ENCODE results near the gene UBE2G1.

UBE2G1 gene

DNA sequence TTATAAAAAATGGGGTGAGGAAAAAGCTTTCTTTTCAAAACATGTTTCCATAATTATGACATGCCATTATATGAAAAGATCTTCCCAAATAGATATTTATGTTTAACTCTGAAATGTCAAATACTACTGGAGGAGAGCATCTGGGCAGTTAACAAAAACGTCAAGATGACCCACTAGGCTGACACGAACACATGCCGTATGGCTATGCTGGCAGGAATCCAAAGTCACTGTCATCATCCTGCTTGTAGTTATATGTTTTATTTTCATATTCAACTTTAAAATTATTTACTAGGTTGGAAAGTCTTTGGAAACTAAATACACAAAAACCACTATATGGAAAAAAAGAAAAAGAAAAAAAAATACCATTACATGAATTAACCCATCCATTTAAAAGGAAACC, 130.0 kb downstream of the UBE2G1 start:
- DNase-seq: no peak

DNA sequence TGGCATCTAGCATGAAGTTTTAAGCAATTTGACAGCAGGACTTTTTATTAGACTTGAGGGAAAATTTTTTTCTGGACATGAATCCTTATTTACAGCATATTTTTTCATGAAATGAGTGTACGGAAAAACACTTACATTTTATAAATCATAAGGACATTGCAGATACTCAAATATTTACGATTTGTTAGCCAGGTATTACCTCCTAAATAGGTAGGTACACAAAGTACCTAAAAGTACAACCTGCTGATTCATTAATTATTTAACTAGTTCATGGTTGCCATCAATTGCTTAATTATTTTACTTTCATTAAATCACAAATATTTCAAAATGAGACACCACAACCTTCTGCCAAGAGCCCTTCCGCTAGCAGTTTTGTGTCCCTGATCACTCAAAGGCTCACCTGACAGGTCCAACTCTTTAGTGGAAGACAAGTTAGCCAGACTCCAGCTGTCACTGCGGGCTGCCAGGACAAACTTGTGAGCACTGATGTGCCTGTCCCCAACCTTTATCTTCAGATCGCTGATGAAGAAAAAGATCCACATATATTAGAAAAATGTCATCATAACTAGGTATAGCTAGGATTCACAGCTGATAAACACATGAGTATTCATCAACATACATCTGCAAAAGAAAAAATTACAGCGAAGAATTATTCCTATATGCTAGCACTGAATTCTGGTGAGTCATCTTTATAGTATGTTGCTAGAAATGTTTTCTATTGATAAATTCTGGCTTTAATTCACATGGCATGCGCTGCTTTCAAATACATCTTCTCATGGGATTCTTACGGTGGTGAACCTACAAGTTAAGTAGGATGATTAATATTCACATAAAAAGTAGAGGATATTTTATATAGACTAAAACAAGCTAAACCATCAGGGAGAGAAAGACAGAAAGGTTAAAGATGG, 130.8 kb downstream of the UBE2G1 start:
- no peak for DNase-seq

DNA sequence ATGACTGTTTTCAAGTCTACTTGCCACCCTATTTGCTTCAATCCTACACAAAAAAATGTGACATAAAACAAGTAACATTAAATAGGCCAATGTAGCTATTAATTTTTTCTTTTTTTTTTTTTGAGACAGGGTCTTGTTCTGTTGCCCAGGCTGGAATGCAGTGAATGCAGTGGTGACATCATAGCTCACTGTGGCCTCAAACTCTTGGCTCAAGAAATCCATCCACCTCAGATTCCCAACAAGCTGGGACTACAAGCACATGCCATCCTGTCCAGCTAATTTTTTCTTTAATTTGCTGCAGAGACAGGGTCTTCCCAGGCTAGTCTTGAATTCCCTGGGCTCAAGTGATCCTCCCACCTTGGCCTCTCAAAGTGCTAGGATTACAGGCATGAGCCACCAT, 132.1 kb downstream of the UBE2G1 start:
- DNase-seq: no peak

DNA sequence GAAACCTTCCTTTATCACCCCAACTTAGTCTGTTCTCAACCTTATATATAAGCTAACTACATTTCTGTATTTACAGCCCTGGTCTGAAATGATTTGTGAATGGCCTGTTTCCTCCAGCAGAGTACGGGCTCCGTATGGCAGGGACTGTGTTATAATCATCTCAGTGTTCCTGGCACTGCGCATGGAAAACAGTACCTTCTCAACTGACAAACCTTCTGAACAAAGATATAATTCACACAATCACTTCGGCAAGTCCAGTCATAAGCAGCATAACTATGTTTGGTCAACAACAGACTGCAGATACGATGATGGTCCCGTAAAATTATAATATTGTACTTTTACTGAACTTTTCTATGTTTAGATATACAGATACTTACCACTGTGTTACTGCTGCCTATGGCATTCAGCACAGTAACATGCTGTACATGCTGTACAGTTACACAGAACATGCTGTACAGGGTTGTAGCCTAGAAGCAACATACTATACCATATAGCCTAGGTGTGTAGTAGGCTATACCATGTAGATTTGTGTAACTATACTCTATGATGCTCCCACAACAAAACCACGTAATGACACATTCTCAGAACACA, 132.7 kb downstream of the UBE2G1 start:
- DNase-seq: no peak

DNA sequence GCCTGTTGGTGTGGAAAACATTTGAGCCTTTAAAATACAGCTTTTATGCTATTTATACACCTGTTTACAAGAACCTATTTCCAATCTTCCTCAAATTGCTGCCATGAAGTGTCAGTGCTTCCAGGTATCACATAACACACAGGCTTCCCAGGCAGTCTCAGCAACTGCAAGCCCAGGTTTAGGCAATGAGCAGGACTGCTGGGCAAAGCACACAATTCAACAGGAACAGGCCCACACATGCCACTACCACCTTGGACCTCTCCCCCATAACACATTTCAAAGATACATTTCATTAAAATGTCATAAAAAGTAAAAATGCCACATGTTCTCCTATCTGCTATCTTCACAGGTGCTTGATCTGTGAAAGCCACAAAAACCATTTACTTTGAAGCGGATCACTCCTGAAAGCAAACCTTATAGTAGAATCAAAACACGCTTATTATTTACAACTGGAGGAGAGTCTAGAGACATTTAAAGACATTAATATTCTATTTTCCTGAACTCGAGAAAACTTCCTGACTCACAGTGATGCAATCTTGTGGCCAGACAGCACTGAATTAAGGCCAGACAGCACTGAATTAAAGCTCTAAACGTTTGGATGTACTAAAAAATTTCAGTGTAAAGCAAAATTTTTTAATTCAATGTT, 134.2 kb downstream of the UBE2G1 start:
- DNase-seq: no peak

DNA sequence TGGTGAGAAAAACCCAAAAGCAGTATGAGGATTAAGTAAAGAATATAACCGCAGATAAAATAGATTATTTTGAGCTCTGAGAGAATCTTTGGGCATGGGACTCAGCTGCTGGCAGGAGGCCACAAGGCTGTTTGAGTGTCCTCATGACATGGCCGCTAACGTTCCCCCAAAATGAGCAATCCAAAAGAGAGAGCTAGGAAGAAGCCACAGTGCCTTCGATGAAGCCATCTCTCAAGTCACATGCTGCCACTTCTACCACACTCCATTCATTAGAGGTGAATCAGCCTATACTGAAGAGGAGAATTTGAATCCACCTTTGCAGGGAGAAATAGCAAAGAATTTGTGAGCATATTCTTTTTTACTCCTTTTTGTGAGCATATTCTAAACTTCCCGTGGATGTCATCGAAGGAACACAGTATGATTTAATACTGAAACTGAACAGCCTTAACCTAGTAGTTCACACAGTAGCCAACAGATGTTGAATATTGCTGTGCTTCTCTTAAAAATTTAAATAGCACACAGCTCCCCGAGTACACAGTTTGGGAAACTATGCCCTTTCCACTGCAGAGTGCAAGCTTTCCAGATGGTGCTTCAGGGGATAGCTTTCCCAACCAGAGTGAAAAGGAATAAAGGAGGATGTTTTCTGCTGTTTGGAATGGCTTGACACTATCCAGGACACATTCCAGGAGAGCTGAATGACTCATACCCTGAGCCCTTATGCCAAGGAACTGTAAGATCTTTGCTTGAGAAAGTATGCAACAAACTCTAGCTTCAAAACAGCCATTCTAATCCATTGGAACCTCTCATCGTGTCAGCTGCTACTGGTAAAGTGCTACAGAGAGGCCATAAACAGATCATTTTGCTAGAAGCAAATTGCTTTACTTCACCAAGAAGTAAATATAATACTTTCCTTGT, 136.6 kb downstream of the UBE2G1 start:
- no peak for DNase-seq

DNA sequence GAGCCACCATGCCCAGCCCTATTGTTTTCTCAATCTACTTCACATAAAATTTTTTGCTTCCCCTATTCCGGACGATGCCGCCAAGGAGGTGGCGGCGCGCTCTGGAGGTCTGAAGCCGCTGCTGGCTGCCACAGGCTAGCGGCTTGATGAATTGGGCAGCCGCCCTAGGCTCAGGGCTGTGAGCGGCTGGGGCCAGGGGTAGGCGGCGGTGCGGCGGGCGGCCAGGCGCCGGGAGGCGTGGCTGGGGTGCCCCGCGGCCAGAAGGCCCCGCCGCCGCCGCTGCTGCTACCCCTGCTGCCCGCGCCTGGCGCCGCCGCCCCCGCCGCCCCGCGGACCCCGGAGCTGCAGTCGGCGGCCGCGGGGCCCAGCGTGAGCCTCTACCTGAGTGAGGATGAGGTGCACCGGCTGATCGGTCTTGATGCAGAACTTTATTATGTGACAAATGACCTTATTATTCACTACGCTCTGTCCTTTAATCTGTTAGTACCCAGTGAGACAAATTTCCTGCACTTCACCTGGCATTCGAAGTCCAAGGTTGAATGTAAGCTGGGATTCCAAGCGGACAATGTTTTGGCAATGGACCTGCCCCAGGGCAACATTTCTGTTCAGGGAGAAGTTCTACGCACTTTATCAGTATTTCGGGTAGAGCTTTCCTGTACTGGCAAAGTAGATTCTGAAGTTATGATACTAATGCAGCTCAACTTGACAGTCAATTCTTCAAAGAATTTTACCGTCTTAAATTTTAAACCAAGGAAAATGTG, 144.4 kb downstream of the UBE2G1 start:
- no peak for DNase-seq

DNA sequence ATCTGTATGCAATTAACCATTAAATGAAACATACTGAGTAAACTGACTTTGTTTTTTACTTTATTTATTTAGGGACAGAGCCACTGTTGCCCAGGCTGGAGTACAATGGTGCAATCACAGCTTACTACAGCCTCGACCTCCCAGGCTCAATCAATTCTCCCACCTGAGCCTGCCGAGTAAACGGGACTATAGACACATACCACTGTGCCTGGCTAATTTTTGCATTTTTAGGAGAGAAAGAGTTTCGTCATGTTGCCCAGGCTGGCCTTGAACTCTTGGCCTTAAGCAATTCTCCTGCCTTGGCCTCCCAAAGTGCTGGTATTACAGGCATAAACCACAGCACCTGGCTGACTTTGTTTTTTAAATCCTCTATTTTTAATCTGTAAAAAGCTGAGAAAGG, 145.3 kb downstream of the UBE2G1 start:
- DNase-seq: no peak

DNA sequence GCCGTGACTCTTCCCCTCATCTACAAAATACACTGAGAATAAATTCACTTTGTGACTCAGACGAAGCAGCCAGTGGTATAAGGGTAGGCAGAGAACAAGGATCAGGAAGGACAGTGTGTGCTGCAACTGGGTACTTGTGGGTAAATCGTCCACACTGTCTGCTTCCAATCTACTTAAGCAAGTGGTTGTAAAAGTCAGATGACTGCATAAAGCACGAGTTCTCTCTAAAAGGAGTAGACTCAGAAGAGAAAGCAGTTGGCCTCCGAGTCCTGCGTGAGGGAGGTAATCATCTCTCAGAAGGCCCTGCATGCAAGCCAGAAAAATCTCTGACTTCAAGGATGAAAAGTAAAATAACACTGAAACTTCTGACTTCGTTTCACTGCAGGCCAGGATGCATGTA, 145.8 kb downstream of the UBE2G1 start:
- DNase-seq: no peak
